ENCODE measurements around the gene ASB10.

Gene ASB10

GRCh38 chr7:151135866-151136843 is 50.9 kb downstream of the ASB10 start:
- DNase-seq (ENCODE audit: low spot score): no peak

DNA sequence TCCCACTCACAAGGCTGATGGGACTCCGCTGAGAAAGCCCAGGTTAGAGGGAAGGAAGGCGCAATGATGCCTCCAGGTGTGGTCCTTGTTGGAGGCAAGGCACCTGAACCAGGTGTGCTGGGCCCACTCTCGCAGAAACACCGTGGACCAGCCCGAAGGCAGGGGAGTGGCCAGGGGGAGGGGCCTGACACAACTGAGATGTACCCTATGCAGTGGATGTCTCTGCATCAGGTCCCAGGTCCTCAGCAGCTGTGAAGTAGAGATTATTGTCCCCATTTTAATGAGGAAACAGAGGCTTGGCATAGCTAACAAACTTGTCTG is 51.6 kb downstream of the ASB10 start:
- no peak for DNase-seq (ENCODE audit: low spot score)

- DNase-seq (ENCODE audit: low spot score): no peak
These were observed 52.1 kb downstream of the ASB10 start for GRCh38 chr7:151134743-151135524.

DNA sequence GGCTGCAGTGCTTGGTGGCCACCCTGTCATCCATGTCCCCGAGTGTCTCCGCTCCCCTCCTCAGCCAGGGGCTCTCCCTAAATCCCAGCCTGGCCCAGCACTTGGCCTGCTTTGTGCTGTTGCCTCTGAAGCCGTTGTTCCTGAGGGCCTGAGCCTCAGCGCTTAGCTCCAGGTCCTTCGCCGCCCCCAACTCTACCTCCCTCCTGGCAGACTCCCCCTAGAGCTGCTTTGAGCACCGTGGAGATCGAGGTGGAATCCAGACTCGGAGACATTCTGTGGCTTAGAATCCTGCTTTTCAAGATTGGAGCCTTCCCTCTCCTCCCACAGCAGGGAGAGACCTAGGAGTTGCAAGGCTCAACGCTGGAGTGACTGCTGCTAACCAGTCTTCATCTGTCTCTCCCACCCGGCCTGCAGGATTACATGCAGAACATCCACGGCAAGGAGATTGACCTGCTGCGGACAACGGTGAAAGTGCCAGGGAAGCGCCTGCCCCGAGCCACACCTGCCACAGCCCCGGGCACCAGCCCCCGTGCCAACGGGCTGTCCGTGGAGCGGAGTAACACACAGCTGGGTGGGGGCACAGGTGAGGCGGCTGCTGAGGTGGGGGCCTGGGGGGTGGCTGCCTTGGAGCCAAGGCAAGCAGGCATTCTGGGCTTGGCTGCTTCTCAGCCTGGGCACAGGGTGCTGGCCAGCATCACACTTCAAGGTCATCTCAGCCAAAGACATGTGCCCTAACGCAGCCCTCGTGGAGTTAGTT is 52.9 kb downstream of the ASB10 start:
- DNase-seq (ENCODE audit: low spot score): no peak

DNA sequence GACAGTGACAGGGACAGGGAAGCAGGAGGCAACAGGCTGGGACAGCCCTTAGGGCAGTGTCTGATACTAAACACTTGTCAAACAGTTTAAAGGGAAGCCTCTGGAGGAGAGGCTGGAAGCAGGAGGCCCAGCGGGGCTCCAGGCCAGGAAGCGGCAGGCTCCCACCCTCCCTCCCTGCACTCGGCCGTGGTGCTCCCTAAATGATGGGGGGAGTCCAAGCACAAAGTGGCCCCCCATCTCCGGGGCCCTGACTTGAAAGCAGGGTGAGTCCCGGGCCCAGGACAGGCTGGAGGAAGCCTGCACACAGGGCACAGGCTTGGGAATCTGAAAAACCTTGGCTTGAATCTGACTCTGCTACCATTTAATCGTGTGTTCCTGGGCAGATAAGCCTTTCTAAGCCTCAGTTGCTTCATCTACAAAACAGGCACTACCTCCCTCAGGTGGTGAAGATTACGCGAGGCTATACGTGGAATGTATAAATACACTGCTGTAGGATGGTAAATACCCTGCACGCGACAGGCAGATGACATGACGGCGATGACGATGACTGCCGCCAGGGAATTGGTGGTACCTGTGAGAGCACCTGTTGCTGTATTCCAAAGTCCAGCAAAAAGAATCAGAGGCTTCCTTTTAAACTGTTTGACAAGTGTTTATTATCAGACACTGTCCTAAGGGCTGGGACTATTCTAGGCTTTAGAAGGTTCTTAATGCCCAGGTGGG is 53.6 kb downstream of the ASB10 start:
- no peak for DNase-seq (ENCODE audit: low spot score)

DNA sequence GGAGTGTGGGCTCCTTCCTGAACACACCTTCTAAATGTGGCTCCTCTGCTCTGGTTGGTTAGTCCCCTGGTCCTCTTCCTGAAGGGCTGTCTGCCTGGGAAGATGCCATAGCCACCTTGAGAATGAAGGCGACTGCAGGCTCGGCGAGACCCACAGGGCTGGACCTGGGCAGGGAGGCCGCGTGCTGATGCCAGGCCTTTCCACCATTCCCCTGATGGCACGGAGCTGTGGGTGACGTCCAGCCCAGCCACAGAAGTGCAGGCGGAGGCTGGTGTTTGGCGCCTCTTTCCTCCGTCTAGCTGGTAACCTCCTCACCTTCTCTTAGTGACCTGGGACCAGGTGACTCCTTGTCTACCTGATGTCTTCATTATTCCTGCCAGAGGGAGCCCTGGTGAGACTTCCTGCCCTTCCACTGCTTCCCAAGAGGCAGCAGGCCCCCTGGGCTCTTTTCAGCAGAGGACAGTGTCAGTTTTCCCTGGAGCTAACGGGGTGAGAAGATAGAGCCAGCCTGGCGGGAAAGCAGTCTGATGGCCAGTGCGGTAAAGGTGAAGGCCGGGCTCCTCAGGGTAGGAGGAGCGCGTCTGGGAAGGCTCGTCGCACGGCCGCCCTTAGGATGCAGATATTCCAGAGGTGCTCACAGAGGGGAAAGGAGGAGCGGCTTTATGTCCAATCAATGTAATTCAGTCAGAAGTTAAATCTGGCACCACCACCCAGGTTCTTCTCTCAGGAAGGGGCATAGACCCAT is 54.4 kb downstream of the ASB10 start:
- DNase-seq (ENCODE audit: low spot score): no peak

- peak; percentile 91 for DNase-seq (ENCODE audit: low spot score)
These were observed 55.3 kb downstream of the ASB10 start for GRCh38 chr7:151131592-151132293.

GRCh38 chr7:151131224-151131591 is 55.8 kb downstream of the ASB10 start:
- no peak for DNase-seq (ENCODE audit: low spot score)

DNA sequence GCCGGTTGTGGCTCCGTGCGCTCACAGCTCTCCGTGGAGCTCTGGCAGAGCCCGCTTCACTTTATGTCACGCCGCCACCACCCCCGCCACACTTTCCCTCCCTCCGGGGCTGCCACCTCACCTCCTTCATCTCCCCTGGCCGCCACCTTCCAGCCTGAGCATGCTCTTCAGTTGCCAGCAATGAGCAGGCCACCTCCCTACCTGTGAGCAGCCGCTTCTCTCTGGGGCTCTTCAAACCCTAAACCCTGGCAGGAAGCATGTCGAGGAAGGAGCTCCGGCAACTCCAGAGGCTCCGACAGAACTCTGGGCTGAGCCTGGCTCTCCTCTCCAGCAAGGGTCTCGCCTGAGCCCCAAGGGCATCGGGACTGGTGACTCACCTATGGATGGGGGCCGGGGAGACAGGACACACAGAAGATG is 56.3 kb downstream of the ASB10 start:
- no peak for DNase-seq (ENCODE audit: low spot score)

DNA sequence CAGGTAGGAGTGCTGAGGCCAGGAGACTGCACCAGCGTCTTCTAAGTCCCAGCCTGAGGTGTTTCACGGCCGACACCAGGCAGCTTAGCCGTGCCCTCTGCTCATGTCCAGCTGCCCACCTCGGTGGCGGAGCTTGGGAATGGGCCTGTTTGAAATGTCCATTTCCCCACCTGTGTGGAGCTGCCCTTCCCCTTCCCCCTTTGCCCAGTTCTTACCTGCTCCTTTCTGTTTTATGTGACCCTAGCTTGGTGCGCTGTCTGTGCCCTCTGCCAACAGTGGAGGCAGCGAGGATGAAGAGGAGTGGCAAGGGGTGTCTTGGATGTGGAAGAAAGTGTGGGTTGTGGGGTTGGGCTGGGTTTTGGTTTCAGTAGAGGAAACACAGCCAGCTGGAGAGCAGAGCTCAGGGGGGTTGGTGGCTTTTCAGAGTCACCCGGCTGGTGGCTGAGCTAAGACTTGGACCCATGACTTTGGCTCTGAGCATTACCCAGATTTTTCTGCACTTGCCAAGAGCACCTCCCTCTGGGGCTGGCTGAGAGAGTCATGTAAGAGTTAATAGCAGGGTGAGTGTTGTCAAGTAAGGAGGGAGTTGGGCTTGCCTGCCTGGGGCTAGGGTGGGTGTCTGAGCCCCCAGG is 57.0 kb downstream of the ASB10 start:
- DNase-seq (ENCODE audit: low spot score): no peak

DNA sequence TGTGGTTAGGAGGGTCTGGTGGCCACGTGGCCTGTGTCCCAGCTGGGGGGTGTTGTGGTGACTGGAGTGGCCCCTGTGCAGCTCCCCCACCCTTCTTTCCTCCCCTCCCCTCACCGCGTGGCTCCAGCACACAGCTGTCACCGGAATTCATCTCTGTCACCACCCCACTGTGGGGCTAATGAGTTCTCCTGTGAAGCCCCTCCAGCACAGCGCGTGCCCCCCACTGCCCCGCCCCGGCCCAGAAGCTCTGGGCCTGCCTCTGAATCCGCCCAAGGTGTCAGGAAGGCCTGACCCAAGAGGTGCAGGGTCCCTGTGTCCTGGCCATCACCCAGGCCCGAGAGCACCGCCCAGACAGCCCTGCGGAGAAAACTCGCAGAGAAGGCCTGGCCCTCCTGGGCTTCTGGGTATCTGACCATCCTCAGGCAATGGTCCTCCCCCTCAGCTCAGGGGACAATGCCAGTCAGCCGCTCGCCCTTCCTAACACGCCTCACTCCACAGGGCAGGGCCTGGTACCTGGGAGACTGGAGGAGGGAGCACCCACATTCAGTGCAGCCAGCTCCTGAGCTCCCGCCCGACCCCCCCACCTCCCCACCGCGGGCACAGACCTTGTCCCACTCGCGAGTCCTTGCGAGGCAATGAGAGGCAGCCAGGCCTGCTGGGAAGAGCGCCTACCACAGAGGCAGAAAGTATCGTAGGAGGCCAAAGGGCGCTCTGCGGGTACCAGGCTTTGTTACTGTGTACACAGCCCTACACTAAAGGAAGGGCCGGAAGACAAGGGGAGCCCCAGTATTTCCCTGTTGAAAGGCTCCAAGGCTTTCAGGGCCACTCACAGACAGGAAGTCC is 57.7 kb downstream of the ASB10 start:
- DNase-seq (ENCODE audit: low spot score): no peak

- DNase-seq (ENCODE audit: low spot score): no peak
These were observed 58.3 kb downstream of the ASB10 start for GRCh38 chr7:151128716-151129115.

DNA sequence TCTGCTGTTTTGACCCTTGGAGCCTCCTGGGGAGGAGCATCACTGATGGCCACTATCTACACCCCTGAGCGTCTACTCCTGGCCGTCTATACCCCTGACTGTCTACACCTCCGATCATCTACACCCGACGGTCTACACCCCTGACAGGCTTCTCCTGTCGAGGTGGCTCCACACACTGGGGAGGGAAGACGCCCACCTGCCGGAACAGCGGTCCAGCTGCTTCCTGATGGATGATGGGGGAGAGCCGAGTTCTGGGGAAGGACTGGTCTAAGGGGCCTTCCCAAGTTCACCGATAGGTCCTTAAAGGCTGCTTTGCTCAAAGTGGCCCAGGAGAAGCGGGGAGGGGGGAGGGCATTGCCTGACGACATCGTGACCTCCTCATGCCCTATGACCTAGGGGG is 58.9 kb downstream of the ASB10 start:
- no peak for DNase-seq (ENCODE audit: low spot score)

DNA sequence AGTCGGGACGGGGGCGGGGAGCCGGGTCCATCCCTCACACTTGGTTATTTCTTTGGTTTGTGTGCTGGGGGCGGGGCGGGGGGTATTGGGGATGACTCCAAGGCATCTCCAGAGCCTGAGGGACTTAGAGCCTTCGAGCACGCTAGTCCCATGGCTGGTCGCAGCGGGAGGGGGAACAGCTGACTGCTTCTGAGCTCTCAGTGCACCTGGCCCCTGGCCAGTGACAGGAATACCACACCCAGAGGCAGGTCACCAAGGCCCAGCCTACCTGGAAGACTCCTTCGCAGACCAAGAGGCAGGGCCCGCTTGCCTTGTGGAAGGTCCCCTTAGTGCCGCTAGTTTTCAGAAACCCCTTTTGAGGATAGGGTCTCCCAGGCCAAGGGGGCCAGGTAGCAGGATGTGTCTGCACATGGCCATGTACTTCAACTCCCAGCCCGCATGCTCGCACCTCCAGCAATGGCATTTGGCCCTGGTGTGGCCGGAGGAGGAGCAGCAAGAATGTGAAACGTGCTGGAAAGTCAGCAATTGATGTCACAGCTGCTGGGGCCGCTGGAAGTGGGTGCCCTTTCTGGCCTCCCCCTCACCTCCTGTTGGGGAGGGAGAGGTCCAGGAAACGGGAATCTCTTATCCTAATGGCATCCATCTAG is 60.4 kb downstream of the ASB10 start:
- no peak for DNase-seq (ENCODE audit: low spot score)

DNA sequence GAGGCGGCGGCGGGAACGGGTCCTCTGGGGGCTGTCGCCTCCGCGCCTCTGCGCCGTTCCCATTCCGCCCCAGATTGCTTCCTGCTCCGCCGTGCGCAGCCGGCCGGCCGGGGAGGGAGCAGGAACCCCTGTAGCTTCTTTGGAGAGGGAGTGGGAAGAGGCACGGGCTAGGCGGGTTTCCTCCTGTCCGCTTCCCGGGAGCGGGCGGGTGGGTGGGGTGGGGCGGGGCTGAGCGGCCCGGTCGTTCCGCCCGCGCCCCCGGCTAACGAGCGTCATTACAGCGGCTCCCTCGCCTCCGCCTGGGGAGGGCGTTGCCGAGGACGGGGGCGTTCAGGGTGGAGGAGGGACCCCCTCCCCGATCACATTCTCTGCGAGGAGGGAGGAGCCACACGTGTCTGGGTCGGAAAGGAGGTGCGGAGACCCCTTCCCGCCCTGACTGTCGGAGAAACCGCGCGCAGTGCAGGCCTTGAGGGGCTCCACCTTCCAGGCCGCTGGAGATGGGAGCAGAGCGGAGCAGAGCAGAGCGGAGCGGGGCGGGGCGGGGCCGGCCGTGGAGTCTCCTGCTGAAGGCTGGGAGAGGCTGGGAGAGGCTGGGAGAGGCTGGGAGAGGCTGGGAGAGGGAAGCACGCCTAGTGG is 61.1 kb downstream of the ASB10 start:
- DNase-seq (ENCODE audit: low spot score): no peak

All from putamen (tissue), 1 donor.